ENCODE data around the gene CABYR.

Gene CABYR

DNA sequence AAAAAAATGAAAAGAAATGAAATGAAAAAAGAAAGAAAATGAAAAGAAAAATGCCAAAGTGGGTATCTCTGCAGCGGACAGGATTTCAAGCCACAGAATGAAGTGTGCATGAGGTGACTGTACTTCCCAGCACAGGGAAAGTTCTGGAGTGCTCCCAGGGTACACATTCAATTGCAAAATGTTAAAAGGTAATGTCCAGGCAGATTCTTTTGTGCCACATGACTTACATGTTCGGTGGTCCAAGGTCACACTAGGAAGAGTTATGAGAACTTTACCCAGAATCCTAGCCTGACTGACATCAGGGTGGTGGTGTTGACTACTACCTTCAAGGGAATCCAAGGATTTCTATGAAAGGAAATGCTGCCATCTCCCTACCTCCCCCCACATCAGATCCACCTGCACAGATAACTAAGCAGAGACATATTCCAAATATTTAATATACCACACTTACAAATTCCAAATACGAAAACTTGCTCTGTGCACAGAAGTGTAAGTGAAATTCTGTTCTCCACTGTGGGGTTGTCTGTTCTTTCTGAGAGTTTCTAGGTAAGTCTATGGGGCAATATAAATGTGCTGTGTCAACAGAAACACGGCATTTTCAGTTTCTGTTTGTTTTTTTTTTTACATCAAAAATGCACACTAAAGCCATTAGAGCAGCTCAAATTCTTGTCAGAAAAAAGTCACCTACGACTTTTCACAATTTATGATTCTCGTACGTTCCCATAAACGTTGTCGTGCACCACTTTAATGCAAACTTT lies 56.6 kb downstream of the CABYR start:
- no peak for DNase-seq

DNA sequence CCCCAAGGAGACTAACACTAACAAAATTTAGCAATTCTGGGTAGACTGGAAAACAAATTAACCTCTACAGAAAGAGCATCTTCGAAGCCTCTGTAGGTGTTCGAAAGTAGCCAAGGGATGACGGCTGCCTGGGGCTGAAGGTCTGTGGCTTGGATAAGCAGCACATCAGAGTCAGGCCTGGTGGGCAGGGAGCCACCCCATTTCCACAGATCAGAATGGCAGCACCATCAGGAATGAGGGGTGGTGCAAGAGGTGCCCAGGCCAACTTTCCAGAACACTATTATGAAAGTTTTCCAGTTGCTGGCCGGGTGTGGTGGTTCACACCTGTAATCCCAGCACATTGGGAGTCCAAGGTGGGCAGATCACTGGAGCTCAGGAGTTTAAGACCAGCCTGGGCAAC lies 57.9 kb downstream of the CABYR start:
- no peak for DNase-seq

DNA sequence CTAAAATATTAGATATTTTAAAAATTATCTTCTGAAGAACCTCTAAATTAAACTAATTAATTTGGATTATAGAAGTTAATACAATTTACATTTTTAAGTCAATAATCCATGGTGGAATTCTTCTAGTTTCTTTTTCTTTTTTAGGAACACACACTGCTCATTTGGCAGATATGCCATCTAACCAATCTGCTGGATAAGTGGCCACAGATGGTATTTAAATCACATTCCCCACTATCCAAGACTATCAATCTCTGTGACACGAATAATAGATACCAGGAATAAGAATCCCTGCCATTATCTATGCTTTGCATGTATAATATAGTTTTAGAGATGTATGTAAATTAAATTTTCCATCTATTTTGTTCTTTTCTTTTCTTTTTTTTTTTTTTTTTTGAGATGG lies 58.5 kb downstream of the CABYR start:
- DNase-seq, result no peak

DNA sequence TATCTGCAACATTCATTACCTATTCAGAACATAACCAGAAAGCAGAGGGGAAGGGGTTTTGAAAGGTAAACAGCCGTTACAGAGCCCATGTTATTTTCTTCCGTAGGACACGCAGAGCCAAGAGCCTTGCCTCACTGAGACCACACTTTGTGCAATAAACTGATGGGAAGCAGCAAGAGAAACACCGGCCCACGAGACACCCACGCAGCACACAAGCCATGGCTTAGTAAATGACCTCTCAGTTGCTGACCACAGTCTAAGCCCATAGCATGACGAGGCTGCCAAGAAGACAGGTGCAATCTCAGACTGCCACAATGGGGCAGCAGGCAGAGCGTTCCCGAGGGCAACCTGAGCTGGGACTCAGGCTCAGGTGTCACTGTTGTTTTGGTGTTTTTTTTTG lies 59.6 kb downstream of the CABYR start:
- DNase-seq, result no peak

DNA sequence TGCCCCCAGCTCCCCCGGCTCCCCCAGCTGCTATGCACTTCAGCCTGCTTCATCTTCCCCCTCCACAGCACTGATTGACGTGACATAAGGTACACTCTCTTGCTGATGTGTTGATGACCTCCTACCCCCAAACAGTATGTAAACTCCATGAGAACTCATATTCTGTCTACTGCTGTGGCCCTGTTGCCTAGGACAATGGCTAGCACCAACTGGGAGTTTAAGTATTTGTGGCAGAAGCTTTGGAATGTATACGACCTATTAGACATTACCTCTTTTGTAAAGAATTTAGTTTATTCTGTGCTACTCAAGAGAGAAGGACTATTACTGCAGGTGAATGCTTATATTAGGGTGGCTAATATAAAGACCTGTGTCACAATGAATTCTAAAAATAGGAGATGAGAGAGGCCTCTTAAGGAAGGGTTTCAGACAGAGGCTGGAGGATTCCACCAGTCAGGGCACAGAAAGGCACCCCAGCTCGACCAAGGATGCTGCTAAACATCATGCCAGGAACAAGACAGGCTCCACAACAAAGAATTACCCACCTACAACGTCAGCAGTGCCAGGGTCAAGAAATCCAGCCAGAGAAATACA lies 60.6 kb downstream of the CABYR start:
- no peak for DNase-seq

DNA sequence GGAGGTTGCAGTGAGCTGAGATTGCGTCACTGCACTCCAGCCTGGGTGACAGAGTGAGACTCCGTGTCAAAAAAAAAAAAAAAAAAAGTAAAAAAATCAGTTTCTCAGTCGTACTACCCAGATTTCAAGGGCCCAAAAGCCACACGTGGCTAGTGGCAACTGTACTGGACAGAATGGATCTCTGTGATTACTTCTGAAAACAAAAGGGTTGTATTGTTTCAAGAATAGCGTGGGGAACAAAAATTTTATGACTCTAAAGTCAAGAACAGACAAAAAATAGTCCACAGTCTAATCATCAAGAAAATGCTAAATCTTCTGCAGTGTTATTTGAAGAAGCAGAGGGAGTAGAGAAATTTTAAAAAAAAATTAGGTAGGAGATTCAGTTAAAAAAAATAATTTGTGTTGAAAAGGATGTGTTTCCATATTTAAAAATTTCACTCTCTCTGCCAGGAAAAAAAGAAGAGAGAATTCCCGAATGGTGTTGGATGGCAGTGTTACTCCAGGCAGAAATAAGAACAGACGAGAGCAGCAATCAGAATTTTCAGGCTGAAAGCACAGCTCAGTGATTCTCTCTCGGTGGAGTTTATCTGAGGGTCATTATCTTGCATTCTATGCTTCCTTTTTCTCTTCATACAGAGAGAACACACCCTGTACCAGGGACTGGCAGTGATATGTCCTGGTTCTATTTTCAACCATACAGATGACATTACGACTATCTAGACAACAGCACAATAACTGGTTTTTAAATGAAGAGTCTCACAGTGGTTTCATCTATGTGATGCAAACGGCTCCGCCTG lies 61.8 kb downstream of the CABYR start:
- DNase-seq, result no peak

DNA sequence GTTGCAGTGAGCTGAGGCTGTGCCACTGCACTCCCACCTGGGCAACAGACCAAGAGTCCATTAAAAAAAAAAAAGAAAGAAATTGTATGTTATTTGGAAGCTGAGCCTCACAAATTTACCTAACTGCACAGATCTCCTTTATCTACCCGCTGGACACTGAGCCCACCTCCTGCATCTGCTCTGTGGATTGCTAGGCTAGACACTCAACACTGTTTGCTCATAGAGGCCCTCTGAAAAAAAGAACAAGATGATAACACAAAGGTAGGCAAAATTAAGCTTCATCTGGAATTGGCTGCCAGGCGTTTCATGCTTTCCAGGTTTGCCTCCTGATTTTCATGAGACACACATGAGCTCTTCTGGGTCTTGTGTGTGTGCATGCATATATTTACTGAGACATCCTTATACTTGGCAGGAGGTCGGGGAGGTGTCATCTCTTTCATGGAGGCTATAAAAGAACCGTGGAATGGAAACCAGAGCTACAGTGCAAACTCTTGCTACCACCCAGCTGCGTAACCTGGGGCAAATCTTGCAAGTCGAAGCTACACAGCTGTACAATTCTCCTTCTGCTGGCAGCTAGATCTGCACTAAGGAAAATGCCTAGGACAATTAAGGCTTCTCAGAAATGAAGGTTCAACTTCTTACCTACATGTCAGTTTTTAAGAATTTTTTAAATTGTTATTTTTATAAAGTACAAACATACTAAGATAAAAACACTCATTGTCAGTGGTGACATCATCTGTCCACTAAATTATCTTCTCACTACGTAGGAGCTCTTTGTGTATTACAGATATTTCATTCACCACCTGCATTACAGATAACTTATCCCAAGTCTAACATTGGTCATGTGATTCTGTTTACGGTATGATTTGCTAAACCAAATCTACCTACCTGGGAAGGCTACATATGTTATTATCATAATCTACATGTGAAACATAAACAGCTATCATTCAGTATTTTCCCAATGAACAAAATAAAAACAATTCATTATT lies 63.1 kb downstream of the CABYR start:
- DNase-seq, result no peak

DNA sequence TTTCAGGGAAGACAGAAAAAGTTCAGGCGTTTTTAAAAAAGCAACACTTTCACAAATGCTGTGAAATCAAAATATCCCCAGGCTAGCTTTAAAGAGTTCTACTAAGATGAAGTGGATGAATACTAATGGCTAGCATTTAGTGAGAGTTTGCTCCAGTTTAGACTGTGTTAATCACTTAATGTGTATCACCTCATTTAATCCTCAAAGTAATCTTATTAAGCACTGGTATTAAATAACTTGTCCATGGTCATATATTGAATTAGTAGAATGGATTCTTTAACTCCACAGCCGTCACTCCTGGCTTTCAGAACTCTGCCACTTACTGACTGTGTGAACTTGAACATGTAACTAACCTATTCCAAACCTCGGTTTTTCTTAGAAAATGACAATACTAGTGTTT lies 66.0 kb downstream of the CABYR start:
- DNase-seq, result no peak

DNA sequence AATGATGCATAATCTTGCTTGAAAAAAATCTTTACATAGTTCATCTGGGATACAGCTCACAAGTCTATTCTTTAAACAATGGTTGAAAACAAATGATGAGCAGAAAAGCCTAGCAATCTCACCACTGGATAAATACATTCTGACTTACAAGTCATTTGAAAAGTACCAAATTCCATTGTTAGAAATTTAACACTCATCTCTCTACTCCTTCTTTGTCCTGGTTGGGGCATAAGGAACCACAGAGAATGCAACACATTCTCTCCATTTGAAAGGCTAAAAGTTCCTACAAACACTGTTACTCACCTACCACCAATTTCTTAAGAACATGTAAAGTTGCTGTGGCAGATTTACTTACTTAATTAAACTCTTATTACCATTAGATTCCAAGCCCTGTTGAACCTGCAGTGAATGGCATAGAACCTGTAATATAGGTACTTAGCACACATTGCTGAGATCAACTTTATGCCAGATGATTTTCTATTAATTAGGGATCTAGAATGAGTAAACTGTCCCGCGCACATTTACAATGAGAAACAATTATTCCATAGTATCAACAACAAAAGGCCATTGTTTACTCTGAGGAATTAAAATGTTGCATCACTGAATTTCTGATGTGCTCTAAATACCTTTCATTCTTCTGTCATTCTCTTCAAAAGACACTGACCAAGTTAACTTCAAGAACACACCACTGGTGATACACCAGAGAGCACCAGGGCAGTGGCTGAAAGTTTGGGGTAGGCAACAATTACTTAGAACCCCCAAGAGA lies 69.6 kb downstream of the CABYR start:
- DNase-seq, result no peak

DNA sequence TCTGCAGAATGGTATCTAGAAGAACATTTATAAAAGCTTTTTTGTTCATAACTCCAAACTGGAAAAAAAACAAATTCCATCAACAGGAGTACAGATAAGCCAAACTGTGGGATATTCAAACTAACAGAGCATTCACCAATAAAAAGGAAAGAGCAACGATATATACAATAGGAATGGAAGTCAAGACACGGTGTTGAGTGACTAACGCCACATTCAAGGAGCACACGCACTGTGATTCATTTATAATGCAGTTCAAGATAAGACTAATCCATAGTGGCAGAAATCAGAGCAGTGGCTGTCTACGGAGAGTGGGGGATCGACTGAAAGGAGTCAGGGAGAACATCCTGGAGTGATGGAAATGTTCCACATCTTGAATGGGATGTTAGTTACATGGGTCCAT lies 70.7 kb downstream of the CABYR start:
- DNase-seq, result no peak

All from activated CD4-positive, alpha-beta T cell treated with anti-CD3 and anti-CD28 coated beads for 1 hour (primary cell).